Nephron (organoid): ENCODE results near the gene TTC13.

ENCODE experiments used
- H3K27ac Mint-ChIP-seq, 3 experiments: 2 replicates each; pipeline ENCODE4 v1.8.0; 2020; ENCODE audit warnings: mixed read lengths in 3 of 3, mild to moderate bottlenecking in 2 of 3, moderate library complexity in 1 of 3
- H3K27me3 Mint-ChIP-seq: 2 replicates; pipeline ENCODE4 v1.8.0; 2021; ENCODE audit warnings: low read depth, mild to moderate bottlenecking, moderate library complexity, mixed read lengths
- H3K36me3 Mint-ChIP-seq: 2 replicates; pipeline ENCODE4 v1.8.0; 2020; ENCODE audit warnings: low read depth, mixed read lengths
- H3K4me1 Mint-ChIP-seq: 2 replicates; pipeline ENCODE4 v1.8.0; 2020; ENCODE audit warnings: mixed read lengths
- H3K4me3 Mint-ChIP-seq, 3 experiments: 2 replicates each; pipeline ENCODE4 v1.8.0; 2020; ENCODE audit warnings: mild to moderate bottlenecking in 3 of 3, mixed read lengths in 3 of 3, moderate library complexity in 2 of 3
- H3K9me3 Mint-ChIP-seq: 2 replicates; pipeline ENCODE4 v1.8.0; 2020; ENCODE audit warnings: mixed read lengths
- TF ChIP-seq, protein P1 (sequence below), 3 experiments: fragments of 200-600 bp; sonication (generic); IDR thresholded peaks; one replicate each; pipeline ENCODE4 v1.5.0; 2021; ENCODE audit warnings: antibody characterized with exemption in 3 of 3; ENCODE audit not compliant: unreplicated experiment in 3 of 3

Gene TTC13

DNA sequence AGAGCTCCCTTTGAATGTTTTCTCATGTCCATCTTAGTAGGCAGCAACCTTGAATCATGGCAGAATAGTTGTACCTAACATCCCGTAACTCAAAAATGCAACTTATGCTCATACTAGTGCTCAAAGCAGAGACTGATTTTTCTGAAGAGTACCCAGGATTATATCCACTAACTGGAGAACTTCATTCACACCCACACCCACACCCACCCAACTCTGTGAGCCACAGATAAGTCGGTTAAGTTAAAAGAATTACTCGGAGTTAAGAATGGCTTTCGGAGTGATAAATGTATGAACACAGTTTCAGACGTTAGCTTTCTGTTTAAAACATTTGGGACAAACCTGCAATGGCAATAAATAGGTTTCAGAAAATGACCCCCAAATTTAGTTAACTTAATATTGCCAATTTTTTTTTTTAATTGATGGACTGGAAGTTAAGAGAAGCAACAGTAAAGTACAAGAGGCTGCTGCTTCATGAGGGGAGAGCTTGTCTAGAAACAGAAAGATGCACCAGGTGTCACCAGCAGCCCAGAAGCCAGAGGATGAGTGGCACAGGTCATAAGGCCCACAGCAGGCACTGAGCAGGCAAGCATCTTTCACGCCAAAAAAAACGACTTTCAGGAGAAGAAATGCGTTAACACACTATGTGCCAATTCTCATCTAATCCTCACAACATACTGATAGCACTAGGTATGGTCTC lies 61.9 kb downstream of the TTC13 start:
- H3K4me1 Mint-ChIP-seq: peaks cover 8% of the 10 kb centered on the region
- H3K36me3 Mint-ChIP-seq: peaks cover 33% of the 10 kb centered on the region
- no peaks in the 10 kb centered on the region for H3K9me3 Mint-ChIP-seq
- no peaks in the 10 kb centered on the region for H3K27me3 Mint-ChIP-seq
- TF ChIP-seq, protein P1, sequence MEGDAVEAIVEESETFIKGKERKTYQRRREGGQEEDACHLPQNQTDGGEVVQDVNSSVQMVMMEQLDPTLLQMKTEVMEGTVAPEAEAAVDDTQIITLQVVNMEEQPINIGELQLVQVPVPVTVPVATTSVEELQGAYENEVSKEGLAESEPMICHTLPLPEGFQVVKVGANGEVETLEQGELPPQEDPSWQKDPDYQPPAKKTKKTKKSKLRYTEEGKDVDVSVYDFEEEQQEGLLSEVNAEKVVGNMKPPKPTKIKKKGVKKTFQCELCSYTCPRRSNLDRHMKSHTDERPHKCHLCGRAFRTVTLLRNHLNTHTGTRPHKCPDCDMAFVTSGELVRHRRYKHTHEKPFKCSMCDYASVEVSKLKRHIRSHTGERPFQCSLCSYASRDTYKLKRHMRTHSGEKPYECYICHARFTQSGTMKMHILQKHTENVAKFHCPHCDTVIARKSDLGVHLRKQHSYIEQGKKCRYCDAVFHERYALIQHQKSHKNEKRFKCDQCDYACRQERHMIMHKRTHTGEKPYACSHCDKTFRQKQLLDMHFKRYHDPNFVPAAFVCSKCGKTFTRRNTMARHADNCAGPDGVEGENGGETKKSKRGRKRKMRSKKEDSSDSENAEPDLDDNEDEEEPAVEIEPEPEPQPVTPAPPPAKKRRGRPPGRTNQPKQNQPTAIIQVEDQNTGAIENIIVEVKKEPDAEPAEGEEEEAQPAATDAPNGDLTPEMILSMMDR (IDR thresholded peaks at IDR 0.05; ENCODE audit: unreplicated experiment in 3 of 3): no peak
- H3K4me3 Mint-ChIP-seq: no peak overlapping the region
- no peak overlapping the region for H3K27ac Mint-ChIP-seq

DNA sequence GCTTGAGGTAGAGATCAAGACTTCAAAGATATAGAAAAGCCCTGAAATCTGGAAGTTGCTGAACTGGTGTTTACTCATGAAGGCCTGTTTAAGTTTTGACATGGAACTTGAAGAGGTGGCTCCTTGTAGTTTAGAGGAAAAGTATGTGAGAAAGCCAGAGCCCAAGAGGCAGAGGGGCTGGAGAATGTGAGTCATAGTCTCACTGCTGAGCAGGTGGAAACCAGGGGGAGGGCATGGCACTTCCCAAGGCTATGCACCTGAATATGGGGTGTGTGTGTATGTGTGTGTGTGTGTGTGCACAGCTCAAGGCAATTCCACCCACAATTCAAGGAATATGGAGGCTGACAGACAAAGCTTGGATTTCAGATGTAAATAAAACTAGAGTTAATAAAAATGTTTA lies 63.6 kb downstream of the TTC13 start:
- Mint-ChIP-seq H3K27me3 (no peaks in the 10 kb centered on the region), H3K4me1 (peaks cover 22% of the 10 kb centered on the region), H3K4me3 (no peak overlapping the region), H3K27ac (peak overlapping the region in 2 of 3 experiments; percentile 6 to 32), H3K9me3 (no peaks in the 10 kb centered on the region), H3K36me3 (peaks cover 30% of the 10 kb centered on the region)
- TF ChIP-seq, protein P1 (IDR thresholded peaks at IDR 0.05; ENCODE audit: unreplicated experiment in 3 of 3): no peak

DNA sequence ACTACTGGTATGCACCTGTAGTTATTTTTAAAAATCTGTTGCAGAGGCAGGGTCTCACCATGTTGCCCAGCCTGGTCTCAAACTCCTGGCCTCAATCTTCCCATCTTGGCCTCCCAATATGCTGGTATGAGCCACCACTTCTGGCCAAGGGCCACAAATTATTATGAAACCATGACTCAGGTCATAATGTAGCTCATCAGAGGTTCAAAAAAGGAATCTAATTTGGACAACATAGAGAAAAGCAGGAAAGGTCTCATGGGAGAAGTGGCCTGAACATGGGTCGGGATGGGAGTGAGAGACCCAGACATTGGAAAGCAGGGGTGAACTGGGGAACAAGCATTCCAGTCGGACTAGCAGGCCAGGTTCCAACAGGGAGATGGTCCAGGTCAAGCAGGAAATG lies 65.2 kb downstream of the TTC13 start:
- no peak overlapping the region for H3K4me3 Mint-ChIP-seq

DNA sequence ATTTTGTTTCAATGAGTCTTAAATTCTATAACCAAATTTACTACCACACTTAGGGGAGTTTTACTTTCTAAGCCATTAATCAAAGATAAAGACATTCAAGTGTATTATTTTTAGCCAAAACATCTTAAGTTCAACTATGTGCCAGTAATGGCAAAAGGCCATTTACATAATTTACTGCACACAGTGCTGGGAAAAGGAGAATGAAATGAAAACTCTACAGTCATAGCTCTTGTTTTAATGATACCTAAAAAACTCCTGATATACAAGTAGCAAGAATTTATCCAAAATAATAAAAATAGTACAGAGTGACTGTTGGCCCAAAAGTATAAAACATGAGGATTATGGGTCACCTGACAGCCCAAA lies 67.9 kb downstream of the TTC13 start:
- Mint-ChIP-seq H3K4me3 (no peak overlapping the region), H3K27ac (peak overlapping the region; percentile 87 to 94 (median 87)), H3K36me3 (peaks cover 40% of the 10 kb centered on the region), H3K9me3 (no peaks in the 10 kb centered on the region), H3K27me3 (no peaks in the 10 kb centered on the region), H3K4me1 (peaks cover 49% of the 10 kb centered on the region)
- TF ChIP-seq, protein P1 (IDR thresholded peaks at IDR 0.05; ENCODE audit: unreplicated experiment in 3 of 3): no peak

More for the DNA sequence above, 65.2 kb downstream of the TTC13 start:
- Mint-ChIP-seq H3K27ac (peak overlapping the region; percentile 5 to 94 (median 87)), H3K9me3 (no peaks in the 10 kb centered on the region), H3K36me3 (peaks cover 33% of the 10 kb centered on the region), H3K27me3 (no peaks in the 10 kb centered on the region), H3K4me1 (peaks cover 27% of the 10 kb centered on the region)
- TF ChIP-seq, protein P1 (IDR thresholded peaks at IDR 0.05; ENCODE audit: unreplicated experiment in 3 of 3): no peak

DNA sequence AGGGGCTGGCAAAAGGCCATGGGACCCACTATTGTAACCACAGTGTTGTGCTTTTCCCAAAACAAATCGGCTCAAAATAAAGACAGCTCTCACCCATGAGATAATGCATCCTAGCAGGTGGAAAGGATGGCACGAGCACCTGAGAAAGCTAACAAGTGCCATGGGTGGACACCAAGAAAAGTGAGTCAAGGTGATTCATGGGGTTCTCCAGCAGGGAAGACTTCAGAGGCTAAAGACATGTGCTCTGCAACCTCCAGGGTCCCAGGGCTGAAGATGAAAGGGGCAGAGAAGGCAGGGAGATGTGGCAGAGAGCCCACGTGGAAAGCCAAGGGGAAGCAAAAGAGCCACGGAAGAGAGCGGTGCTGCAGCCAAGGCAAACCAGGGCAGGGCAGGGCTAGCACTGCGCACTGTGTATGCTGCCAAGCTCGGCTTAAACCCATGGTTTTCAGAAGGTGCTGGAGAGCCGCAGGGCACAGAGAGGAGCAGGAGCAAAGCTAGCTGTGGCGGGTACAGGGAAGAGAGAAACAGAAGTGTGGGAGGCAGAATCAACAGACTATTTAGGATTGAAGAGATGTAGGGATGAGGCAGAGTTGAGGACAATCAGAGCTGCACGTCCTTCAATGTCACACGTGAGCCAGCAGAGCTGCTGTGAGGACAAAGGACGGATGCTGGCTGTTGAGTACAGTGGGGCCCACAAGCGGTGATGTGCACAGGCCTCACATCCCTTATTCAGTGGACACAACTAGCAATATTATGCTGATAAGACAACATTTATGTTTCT lies 68.5 kb downstream of the TTC13 start:
- Mint-ChIP-seq H3K27ac (peak overlapping the region; percentile 87 to 94 (median 87)), H3K36me3 (peaks cover 40% of the 10 kb centered on the region), H3K4me1 (peaks cover 55% of the 10 kb centered on the region), H3K27me3 (no peaks in the 10 kb centered on the region), H3K4me3 (no peak overlapping the region), H3K9me3 (no peaks in the 10 kb centered on the region)
- TF ChIP-seq, protein P1 (IDR thresholded peaks at IDR 0.05; ENCODE audit: unreplicated experiment in 3 of 3): no peak
